ENCODE results near the gene NDUFC2.

GRCh38 chr11:78061921-78062311, 17.7 kb downstream of the NDUFC2 start:
- no peak for TF ChIP-seq EZH2phosphoT487 (IDR thresholded peaks at IDR 0.05; ENCODE audit: unreplicated experiment)
- no peak for TF ChIP-seq CREB1 (CRISPR knock-in tag; IDR thresholded peaks at IDR 0.05; ENCODE audit: low read depth)
